Measurements from ENCODE around the gene TCERG1L. TPM values are rescaled to one million over a fixed set of nuclear protein-coding genes. Genes with fewer than 3 reads are reported as not detected.
"Not testable (repeated sequence)": the region's sequence is repeated elsewhere in the genome, so short reads cannot be mapped to it uniquely, and the experiment has no call there.

TCERG1L gene
- total RNA-seq, 1 donor from 2014 or later = 3.5 TPM

GRCh38 chr10:131155876-131156230 is 155.7 kb downstream of the TCERG1L start:
- no peak for DNase-seq (ENCODE audit: low read depth)

GRCh38 chr10:131155218-131155875 is 156.2 kb downstream of the TCERG1L start:
- Mint-ChIP-seq H3K9me3 (ENCODE audit: unreplicated experiment) (peaks cover 16% of the 10 kb centered on the region), H3K27me3 (ENCODE audit: low read depth, unreplicated experiment) (peaks cover 8% of the 10 kb centered on the region), H3K36me3 (ENCODE audit: low read depth, unreplicated experiment) (no peaks in the 10 kb centered on the region), H3K4me1 (ENCODE audit: low read depth, unreplicated experiment) (no peaks in the 10 kb centered on the region), H3K4me3 (ENCODE audit: unreplicated experiment) (no peak overlapping the region), H3K27ac (ENCODE audit: unreplicated experiment) (no peak overlapping the region)
- Histone ChIP-seq H3K4me3 (ENCODE audit: insufficient read depth, low read depth, low read length) (no peak overlapping the region), H3K9me3 (ENCODE audit: insufficient read depth, low read depth, low read length) (peaks cover 21% of the 10 kb centered on the region), H3K36me3 (ENCODE audit: insufficient read depth, low read length) (no peaks in the 10 kb centered on the region), H3K27ac (ENCODE audit: low read depth, low read length) (no peak overlapping the region), H3K4me2 (ENCODE audit: low read length) (no peak overlapping the region), H3K27me3 (ENCODE audit: insufficient read depth, low read length) (no peaks in the 10 kb centered on the region), H4K20me1 (ENCODE audit: insufficient read depth, low read length) (no peaks in the 10 kb centered on the region), H3K9ac (ENCODE audit: low read length) (no peak overlapping the region), H3K4me1 (ENCODE audit: insufficient read depth, low read length) (no peaks in the 10 kb centered on the region), H2AFZ (ENCODE audit: low read depth, low read length) (no peak overlapping the region), H3K79me2 (ENCODE audit: insufficient read depth, low read length) (no peaks in the 10 kb centered on the region)
- FAIRE-seq = no peak
- DNase-seq (ENCODE audit: low read depth) = no peak
- TF ChIP-seq EZH2 (IDR thresholded peaks at IDR 0.05; ENCODE audit: insufficient read depth, low read length) = no peak

More at GRCh38 chr10:131155876-131156230, 155.7 kb downstream of the TCERG1L start:
- H3K4me3 ChIP-seq (ENCODE audit: insufficient read depth, low read depth, low read length) = no peak overlapping the region
- no peaks in the 10 kb centered on the region for H4K20me1 ChIP-seq (ENCODE audit: insufficient read depth, low read length)
- Mint-ChIP-seq H3K36me3 (ENCODE audit: low read depth, unreplicated experiment) (no peaks in the 10 kb centered on the region), H3K4me1 (ENCODE audit: low read depth, unreplicated experiment) (no peaks in the 10 kb centered on the region), H3K4me3 (ENCODE audit: unreplicated experiment) (no peak overlapping the region), H3K9me3 (ENCODE audit: unreplicated experiment) (peaks cover 18% of the 10 kb centered on the region), H3K27me3 (ENCODE audit: low read depth, unreplicated experiment) (peaks cover 8% of the 10 kb centered on the region), H3K27ac (ENCODE audit: unreplicated experiment) (no peak overlapping the region)
- H3K9ac ChIP-seq (ENCODE audit: low read length) = no peak overlapping the region
- no peaks in the 10 kb centered on the region for H3K27me3 ChIP-seq (ENCODE audit: insufficient read depth, low read length)
- no peak overlapping the region for H3K4me2 ChIP-seq (ENCODE audit: low read length)
- no peaks in the 10 kb centered on the region for H3K4me1 ChIP-seq (ENCODE audit: insufficient read depth, low read length)
- H2AFZ ChIP-seq (ENCODE audit: low read depth, low read length) = no peak overlapping the region
- TF ChIP-seq EZH2 (IDR thresholded peaks at IDR 0.05; ENCODE audit: insufficient read depth, low read length) = no peak
- TF ChIP-seq CTCF (IDR thresholded peaks at IDR 0.05; ENCODE audit: insufficient read depth, low read depth, low read length) = no peak
- no peak for FAIRE-seq
- H3K36me3 ChIP-seq (ENCODE audit: insufficient read depth, low read length) = no peaks in the 10 kb centered on the region
- H3K27ac ChIP-seq (ENCODE audit: low read depth, low read length) = no peak overlapping the region
- H3K79me2 ChIP-seq (ENCODE audit: insufficient read depth, low read length) = no peaks in the 10 kb centered on the region
- H3K9me3 ChIP-seq (ENCODE audit: insufficient read depth, low read depth, low read length) = peaks cover 21% of the 10 kb centered on the region

- H3K4me1 ChIP-seq (ENCODE audit: insufficient read depth, low read length) = no peaks in the 10 kb centered on the region
- H3K36me3 ChIP-seq (ENCODE audit: insufficient read depth, low read length) = no peaks in the 10 kb centered on the region
- no peaks in the 10 kb centered on the region for H3K79me2 ChIP-seq (ENCODE audit: insufficient read depth, low read length)
- no peak overlapping the region for H3K4me2 ChIP-seq (ENCODE audit: low read length)
- H3K4me1 Mint-ChIP-seq (ENCODE audit: low read depth, unreplicated experiment) = no peaks in the 10 kb centered on the region
- H3K27ac ChIP-seq (ENCODE audit: low read depth, low read length) = no peak overlapping the region
- H4K20me1 ChIP-seq (ENCODE audit: insufficient read depth, low read length) = no peaks in the 10 kb centered on the region
- H3K9ac ChIP-seq (ENCODE audit: low read length) = no peak overlapping the region
- H3K4me3 Mint-ChIP-seq (ENCODE audit: unreplicated experiment) = no peak overlapping the region
- peaks cover 13% of the 10 kb centered on the region for H3K9me3 Mint-ChIP-seq (ENCODE audit: unreplicated experiment)
- no peak overlapping the region for H3K4me3 ChIP-seq (ENCODE audit: insufficient read depth, low read depth, low read length)
- H3K9me3 ChIP-seq (ENCODE audit: insufficient read depth, low read depth, low read length) = peaks cover 16% of the 10 kb centered on the region
- H3K27me3 ChIP-seq (ENCODE audit: insufficient read depth, low read length) = no peaks in the 10 kb centered on the region
- TF ChIP-seq EZH2 (IDR thresholded peaks at IDR 0.05; ENCODE audit: insufficient read depth, low read length) (no peak), CTCF (IDR thresholded peaks at IDR 0.05; ENCODE audit: insufficient read depth, low read depth, low read length) (no peak)
- FAIRE-seq (no peak), DNase-seq (ENCODE audit: low read depth) (no peak)
- H3K27me3 Mint-ChIP-seq (ENCODE audit: low read depth, unreplicated experiment) = peaks cover 8% of the 10 kb centered on the region
- H3K27ac Mint-ChIP-seq (ENCODE audit: unreplicated experiment) = no peak overlapping the region
- H3K36me3 Mint-ChIP-seq (ENCODE audit: low read depth, unreplicated experiment) = no peaks in the 10 kb centered on the region
- no peak overlapping the region for H2AFZ ChIP-seq (ENCODE audit: low read depth, low read length)
These were observed 157.1 kb downstream of the TCERG1L start for GRCh38 chr10:131154306-131155025.

GRCh38 chr10:131152456-131152855 is 159.1 kb downstream of the TCERG1L start:
- H3K9ac ChIP-seq (ENCODE audit: low read length); H3K4me3 ChIP-seq (ENCODE audit: insufficient read depth, low read depth, low read length); H3K27ac Mint-ChIP-seq (ENCODE audit: unreplicated experiment); H3K36me3 ChIP-seq (ENCODE audit: insufficient read depth, low read length); FAIRE-seq; H3K4me1 Mint-ChIP-seq (ENCODE audit: low read depth, unreplicated experiment); H3K27ac ChIP-seq (ENCODE audit: low read depth, low read length); H4K20me1 ChIP-seq (ENCODE audit: insufficient read depth, low read length); H3K4me1 ChIP-seq (ENCODE audit: insufficient read depth, low read length); H3K4me3 Mint-ChIP-seq (ENCODE audit: unreplicated experiment); H2AFZ ChIP-seq (ENCODE audit: low read depth, low read length); H3K27me3 Mint-ChIP-seq (ENCODE audit: low read depth, unreplicated experiment); H3K36me3 Mint-ChIP-seq (ENCODE audit: low read depth, unreplicated experiment); H3K27me3 ChIP-seq (ENCODE audit: insufficient read depth, low read length); DNase-seq (ENCODE audit: low read depth); H3K79me2 ChIP-seq (ENCODE audit: insufficient read depth, low read length); H3K4me2 ChIP-seq (ENCODE audit: low read length): not testable (repeated sequence)
- peaks cover 16% of the 10 kb centered on the region for H3K9me3 Mint-ChIP-seq (ENCODE audit: unreplicated experiment)
- peaks cover 18% of the 10 kb centered on the region for H3K9me3 ChIP-seq (ENCODE audit: insufficient read depth, low read depth, low read length)
